ENCODE data around the gene IGF1.

DNA sequence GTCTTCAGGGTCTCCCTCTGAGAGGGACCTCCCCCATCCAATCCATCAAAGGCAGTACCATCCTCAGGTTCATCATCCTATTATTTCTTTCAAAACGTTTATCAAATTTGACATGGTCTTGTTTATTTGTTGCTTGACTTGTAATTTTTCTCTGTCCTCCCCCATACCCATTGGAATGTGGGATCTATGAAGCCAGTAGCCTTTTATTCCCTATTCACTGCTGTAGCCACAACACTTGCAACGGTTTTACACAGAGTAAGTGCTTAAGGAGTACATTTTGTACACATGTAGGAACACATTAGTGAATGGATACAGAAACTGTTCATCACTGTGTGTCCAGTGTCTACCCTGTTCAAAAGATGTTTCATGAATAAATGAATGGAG, 41.5 kb downstream of the IGF1 start:
- no peak for TF ChIP-seq EZH2 (IDR thresholded peaks at IDR 0.05; ENCODE audit: insufficient read depth, poor library complexity, severe bottlenecking)
- no peak for TF ChIP-seq EZH2phosphoT487 (IDR thresholded peaks at IDR 0.05; ENCODE audit: insufficient read depth, low read depth)
